GM12801 (cell line): ENCODE measurements around the gene PLEKHG4B.

ENCODE experiments used
- TF ChIP-seq, protein P1 (sequence below): IDR thresholded peaks from one replicate; pipeline ENCODE4 v1.5.1; 2011; ENCODE audit warnings: control low read depth; ENCODE audit not compliant: insufficient read length; ENCODE audit errors: extremely low read depth

PLEKHG4B gene

DNA sequence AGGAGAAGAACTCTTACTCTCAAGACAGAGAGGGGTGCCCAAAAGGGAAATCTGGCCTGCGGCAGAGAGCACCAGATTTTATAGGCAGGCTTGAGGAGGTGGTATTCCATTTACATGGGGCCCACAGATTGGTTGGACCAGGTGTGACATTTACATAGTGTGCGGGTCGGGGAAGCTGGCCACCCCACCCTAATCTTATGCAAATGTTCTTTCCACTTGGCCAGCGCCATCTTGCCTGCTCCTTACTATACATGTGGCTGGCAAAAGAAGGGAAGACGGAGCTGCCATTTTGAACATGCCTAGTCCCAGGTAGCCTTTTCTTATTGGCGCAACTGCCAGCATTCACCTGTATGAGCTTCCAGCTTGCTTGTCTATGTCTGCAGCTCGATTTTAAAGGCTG lies 34.8 kb downstream of the PLEKHG4B start:
- TF ChIP-seq, protein P1, sequence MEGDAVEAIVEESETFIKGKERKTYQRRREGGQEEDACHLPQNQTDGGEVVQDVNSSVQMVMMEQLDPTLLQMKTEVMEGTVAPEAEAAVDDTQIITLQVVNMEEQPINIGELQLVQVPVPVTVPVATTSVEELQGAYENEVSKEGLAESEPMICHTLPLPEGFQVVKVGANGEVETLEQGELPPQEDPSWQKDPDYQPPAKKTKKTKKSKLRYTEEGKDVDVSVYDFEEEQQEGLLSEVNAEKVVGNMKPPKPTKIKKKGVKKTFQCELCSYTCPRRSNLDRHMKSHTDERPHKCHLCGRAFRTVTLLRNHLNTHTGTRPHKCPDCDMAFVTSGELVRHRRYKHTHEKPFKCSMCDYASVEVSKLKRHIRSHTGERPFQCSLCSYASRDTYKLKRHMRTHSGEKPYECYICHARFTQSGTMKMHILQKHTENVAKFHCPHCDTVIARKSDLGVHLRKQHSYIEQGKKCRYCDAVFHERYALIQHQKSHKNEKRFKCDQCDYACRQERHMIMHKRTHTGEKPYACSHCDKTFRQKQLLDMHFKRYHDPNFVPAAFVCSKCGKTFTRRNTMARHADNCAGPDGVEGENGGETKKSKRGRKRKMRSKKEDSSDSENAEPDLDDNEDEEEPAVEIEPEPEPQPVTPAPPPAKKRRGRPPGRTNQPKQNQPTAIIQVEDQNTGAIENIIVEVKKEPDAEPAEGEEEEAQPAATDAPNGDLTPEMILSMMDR: no peak

DNA sequence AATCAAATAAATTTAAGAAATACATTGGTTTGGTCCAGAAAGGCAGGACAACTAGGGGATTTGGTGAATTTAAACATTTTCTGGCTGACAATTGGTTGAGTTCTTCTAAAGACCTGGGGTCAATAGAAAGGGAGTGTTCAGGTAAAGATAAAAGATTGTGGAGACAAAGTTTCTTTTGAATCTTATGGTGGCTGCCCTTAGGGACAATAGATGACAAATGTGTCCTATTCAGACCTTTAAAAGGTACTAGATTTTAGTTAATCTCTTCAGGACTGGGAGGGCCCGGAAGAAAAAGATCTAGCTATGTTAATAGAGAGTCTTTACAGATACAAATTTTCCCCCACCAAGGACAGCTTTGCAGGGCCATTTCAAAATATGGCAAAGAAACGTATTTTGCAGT lies 35.9 kb downstream of the PLEKHG4B start:
- TF ChIP-seq, protein P1: no peak

DNA sequence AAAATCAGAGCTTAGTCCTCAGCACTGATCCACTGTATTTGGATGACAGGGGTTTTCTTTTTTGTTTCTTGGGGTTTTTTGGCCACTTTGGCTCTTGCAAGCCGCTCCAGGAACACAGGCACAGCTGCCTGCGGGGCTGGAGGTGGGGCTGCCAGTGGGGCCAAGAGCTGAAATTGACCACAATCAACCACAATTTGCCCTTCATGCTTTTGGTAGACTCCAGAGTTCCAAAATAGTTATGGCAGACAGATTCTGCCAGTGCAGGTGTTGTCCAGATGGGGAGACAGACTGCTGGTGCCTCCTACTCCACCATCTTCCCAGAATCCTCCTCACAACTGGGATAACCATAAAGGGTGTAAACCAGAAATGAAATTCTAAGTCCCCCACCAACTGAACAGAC lies 36.5 kb downstream of the PLEKHG4B start:
- TF ChIP-seq, protein P1: no peak

DNA sequence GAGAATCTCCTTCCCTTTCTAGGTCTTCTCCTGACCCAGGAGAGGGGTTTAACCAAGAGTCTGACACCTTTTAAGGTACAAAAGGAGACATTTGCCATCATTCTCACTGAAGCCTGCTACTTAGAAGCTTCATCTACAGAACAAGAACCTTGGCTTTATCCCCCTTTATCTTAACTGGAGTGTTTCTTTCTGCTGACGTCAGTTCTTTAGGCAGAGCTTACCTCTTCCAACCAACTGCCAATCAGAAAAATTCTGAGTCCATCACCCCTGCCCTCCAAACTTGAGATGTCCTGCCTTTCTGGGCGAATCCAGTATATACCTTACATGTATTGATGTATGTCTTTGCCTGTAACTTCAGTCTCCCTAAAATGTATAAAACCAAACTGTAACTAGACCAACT lies 37.2 kb downstream of the PLEKHG4B start:
- TF ChIP-seq, protein P1: no peak

DNA sequence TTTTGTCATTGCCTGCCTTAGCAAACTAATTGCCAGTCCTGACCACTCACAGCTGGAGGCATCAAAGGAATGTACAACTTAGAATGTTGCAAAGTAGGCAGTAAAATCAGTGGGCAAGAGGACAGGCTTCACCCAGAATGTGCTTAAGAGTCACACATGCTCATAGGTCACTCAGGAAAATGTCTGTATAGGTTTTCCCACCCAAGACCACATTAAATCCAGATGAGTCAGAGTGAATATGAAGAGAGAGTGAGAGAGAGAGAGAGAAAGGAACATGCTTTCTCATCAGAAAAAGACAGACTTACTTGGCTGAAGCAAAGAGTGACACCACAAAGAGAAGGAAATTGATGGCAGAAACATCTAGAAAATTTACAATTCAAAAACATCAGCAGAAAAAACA lies 37.9 kb downstream of the PLEKHG4B start:
- TF ChIP-seq, protein P1: no peak

DNA sequence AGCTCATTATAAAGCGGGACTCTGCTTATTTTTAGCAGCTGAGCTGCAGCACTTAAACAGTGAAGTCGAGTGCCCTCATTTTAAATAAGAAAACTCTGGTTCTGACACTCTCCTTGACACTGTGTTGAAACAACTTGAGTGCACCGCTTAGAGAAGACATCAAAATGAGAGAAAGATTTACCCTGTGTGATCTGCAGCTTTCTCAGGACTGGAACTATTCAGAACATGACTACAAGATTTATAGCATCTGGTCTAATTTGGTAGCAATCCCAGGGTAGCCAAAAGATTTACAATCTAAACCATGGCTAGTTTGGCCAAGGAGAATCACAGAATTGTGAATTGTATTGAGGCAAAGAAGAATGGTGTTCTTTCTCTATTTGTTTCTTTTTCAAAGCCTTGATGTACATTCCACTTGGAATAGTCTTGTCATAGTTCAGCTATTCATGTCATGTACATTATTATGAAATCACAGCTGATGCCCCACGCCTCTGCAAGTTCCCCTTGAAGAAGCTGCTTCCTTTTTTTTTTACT lies 38.7 kb downstream of the PLEKHG4B start:
- TF ChIP-seq, protein P1: no peak

DNA sequence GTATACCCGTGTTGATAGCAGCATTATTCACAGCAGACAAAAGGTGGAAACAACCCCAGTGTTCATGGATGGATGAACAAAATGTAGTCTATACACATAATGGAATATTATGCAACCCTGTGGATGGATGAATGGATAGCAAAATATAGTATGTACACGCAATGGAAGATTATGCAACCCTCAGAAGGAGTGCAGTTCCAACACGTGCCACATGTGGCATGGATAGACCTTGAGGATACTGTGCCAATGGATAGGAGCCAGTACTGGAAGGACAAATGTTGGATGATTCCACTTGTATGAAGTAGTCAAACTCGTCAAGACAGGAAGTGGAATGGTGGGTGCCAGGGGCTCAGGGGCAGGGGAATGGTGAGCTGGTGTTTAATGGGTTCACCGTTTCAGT lies 44.9 kb downstream of the PLEKHG4B start:
- TF ChIP-seq, protein P1: no peak

DNA sequence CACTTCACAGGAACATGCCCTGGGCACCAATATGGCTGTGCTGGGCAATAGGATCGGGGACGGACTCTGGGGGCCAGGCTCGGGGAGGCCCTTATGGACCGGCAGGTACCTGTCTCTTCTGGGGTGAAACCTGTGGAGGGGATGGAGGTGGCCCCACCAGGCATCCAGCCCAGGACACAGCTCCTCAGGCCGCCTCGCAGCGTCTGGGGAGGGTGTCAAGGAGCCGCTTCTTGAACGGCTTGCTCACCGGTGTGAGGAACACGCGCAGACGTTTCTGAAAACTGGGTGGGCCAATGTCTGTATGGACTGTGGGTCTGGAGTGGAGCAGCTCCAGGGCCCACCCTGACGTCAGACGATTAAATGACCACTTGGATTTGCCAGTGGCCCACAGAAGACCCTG lies 45.8 kb downstream of the PLEKHG4B start:
- TF ChIP-seq, protein P1: no peak
